ENCODE measurements around the gene DDA1.

Gene DDA1

DNA sequence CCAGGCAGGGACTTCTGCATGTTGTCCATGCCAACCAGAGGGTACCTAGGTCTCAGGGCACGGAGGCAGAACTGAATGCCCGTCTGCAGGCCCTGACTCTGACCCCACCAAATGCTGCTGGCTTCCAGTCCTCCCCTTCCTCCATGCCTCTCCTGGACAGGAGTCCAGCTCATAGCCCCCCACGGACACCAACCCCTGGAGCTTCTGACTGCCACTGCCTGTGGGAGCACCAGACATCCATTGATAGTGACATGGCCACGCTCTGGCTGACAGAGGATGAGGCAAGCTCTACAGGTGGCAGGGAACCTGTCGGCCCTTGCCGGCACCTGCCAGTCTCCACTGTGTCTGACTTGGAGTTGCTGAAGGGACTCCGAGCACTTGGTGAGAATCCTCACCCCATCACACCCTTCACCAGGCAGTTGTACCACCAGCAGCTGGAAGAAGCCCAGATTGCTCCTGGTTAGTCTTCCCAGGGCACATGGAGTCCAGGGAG is 25.8 kb upstream of the DDA1 start:
- no peak for TF ChIP-seq Cebpa-rat (IDR thresholded peaks at IDR 0.05)
- Histone ChIP-seq H4K20me1 (peaks cover 0 to 40% (median 26%) of the 10 kb centered on the region in 11 experiments; a peak in 19 of 22 replicates), H3K4me1 (peaks cover 10 to 38% (median 24%) of the 10 kb centered on the region in 10 experiments), H3K36me3 (peaks cover 18 to 63% (median 54%) of the 10 kb centered on the region in 11 experiments), H3K9me3 (replicated peaks in 1 of 11) (no peaks in the 10 kb centered on the region), H3K4me3 (0 out of 20 replicates have a peak overlapping the region, but pooled peaks of 1 of the 10 experiments have one; percentile 80), H3K9ac (peak overlapping the region in 5 of 11 experiments; percentile 44 to 89 (median 88); a peak in 9 of 22 replicates), H3K27ac (no peak overlapping the region), H3K27me3 (no peaks in the 10 kb centered on the region), H3K4me2 (peak overlapping the region in 8 of 11 experiments; percentile 80 to 98 (median 93); a peak in 13 of 22 replicates)

DNA sequence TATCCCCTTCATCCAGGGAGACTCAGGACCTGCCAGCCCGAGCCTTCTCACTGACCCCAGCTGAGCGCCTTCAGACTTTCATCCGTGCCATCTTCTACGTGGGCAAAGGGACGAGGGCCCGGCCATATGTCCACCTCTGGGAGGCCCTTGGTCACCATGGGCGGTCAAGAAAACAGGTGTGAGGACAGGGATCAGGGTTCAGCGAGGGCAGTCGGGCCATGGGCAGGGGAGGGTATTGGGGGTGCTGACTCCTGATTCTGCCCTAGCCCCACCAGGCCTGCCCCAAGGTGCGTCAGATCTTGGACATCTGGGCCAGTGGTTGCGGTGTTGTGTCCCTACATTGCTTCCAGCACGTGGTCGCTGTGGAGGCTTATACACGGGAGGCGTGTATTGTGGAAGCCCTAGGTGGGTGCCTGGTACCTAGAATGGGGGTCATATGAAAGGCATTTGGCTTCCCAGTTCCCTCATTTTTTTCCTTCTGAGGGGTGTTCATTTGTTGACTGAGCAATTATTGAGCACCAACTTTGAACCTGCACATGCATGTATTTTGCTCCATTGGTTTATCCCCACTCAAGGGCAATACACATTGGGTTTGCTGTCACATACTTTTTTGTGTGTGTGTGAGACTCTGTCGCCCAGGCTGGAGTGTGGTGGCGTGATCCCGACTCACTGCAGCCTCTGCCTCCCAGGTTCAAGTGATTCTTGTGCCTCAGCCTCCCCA is 23.8 kb upstream of the DDA1 start:
- H3K9ac ChIP-seq = no peak overlapping the region
- no peak overlapping the region for H3K4me3 ChIP-seq
- H3K27ac ChIP-seq = no peak overlapping the region
- H3K9me3 ChIP-seq (replicated peaks in 1 of 11) = no peaks in the 10 kb centered on the region
- peaks cover 11 to 50% (median 42%) of the 10 kb centered on the region in 11 experiments; a peak in 21 of 22 replicates for H3K36me3 ChIP-seq
- H3K4me2 ChIP-seq = no peak overlapping the region
- peaks cover 0 to 40% (median 26%) of the 10 kb centered on the region in 11 experiments; a peak in 19 of 22 replicates for H4K20me1 ChIP-seq
- TF ChIP-seq Cebpa-rat (IDR thresholded peaks at IDR 0.05) = no peak
- no peaks in the 10 kb centered on the region for H3K27me3 ChIP-seq
- H3K4me1 ChIP-seq = peaks cover 9 to 31% (median 24%) of the 10 kb centered on the region in 10 experiments

DNA sequence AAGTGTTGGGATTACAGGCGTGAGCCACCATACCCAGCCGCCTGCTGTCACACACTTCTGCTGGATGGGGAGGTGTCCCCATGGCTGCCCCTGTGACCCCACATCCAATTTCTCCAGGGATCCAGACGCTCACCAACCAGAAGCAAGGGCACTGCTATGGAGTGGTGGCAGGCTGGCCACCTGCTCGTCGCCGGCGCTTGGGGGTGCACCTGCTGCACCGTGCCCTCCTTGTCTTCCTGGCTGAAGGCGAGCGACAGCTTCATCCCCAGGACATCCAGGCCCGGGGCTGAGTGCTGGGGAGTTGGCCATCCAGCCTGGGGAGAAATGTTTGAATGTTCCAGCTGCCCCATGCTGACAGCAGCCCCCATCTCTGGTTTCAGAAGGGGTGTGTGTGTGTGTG is 23.1 kb upstream of the DDA1 start:
- H3K36me3 ChIP-seq = peaks cover 11 to 50% (median 42%) of the 10 kb centered on the region in 11 experiments; a peak in 21 of 22 replicates
- peaks cover 2 to 24% (median 18%) of the 10 kb centered on the region in 10 experiments for H3K4me1 ChIP-seq
- H4K20me1 ChIP-seq = peaks cover 0 to 40% (median 26%) of the 10 kb centered on the region in 11 experiments; a peak in 19 of 22 replicates
- H3K9ac ChIP-seq = no peak overlapping the region
- no peaks in the 10 kb centered on the region for H3K9me3 ChIP-seq (replicated peaks in 1 of 11)
- H3K27me3 ChIP-seq = no peaks in the 10 kb centered on the region
- H3K4me2 ChIP-seq = no peak overlapping the region
- no peak overlapping the region for H3K4me3 ChIP-seq
- no peak for TF ChIP-seq Cebpa-rat (IDR thresholded peaks at IDR 0.05)
- H3K27ac ChIP-seq = no peak overlapping the region

DNA sequence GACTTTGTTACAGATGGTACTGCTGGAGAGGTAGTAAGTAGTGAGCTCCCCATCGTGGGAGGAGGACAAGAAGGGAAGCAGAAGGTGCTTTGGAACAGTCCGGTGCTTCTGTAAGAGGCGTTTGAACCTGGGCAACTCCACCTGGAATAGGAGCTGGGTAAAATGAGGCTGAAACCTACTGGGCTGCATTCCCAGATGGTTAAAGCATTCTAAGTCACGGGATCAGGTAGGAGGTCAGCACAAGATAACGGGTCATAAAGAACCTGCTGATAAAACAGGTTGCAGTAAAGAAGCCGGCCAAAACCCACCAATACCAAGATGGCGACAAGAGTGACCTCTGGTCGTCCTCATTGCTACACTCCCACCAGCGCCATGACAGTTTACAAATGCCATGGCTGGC is 22.6 kb upstream of the DDA1 start:
- H3K27ac ChIP-seq = no peak overlapping the region
- H3K27me3 ChIP-seq = no peaks in the 10 kb centered on the region
- no peaks in the 10 kb centered on the region for H3K9me3 ChIP-seq (replicated peaks in 1 of 11)
- H3K36me3 ChIP-seq = peaks cover 11 to 50% (median 42%) of the 10 kb centered on the region in 11 experiments; a peak in 21 of 22 replicates
- peaks cover 1 to 23% (median 16%) of the 10 kb centered on the region in 10 experiments; a peak in 19 of 20 replicates for H3K4me1 ChIP-seq
- no peak overlapping the region for H3K4me3 ChIP-seq
- no peak overlapping the region for H3K4me2 ChIP-seq
- H4K20me1 ChIP-seq = peaks cover 0 to 40% (median 26%) of the 10 kb centered on the region in 11 experiments; a peak in 19 of 22 replicates
- no peak for TF ChIP-seq Cebpa-rat (IDR thresholded peaks at IDR 0.05)
- no peak overlapping the region for H3K9ac ChIP-seq

DNA sequence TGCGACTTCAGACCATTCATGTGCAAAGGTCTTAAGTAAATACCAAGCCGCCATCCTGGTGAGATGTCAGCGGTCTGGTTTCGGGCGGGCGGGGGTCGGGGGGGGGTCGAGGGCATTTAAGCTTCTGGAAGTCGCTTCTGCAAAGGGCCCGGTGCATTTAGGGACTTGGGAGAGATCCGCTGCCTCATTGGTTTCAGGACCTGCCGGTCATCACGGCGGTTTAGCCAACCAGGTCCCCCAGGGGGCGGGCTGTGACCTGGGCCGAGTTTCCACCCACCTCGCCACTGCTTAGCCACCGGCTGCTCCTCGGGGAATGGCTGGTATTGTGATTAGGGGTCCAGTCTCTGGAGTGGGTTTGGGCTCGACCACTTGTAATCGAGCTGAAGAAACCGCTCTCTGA is 19.9 kb upstream of the DDA1 start:
- Histone ChIP-seq H3K9ac (no peak overlapping the region), H3K27me3 (no peaks in the 10 kb centered on the region), H3K9me3 (replicated peaks in 1 of 11) (peaks cover 0 to 5% (median 0%) of the 10 kb centered on the region in 11 experiments; a peak in 3 of 22 replicates), H3K27ac (no peak overlapping the region), H4K20me1 (peaks cover 0 to 27% (median 10%) of the 10 kb centered on the region in 11 experiments; a peak in 15 of 22 replicates), H3K4me1 (peaks cover 6 to 29% (median 22%) of the 10 kb centered on the region in 10 experiments), H3K4me2 (peak overlapping the region in 3 of 11 experiments; percentile 5 to 55 (median 22); a peak in 2 of 22 replicates), H3K36me3 (peaks cover 14 to 40% (median 30%) of the 10 kb centered on the region in 11 experiments), H3K4me3 (no peak overlapping the region)
- no peak for TF ChIP-seq Cebpa-rat (IDR thresholded peaks at IDR 0.05)

DNA sequence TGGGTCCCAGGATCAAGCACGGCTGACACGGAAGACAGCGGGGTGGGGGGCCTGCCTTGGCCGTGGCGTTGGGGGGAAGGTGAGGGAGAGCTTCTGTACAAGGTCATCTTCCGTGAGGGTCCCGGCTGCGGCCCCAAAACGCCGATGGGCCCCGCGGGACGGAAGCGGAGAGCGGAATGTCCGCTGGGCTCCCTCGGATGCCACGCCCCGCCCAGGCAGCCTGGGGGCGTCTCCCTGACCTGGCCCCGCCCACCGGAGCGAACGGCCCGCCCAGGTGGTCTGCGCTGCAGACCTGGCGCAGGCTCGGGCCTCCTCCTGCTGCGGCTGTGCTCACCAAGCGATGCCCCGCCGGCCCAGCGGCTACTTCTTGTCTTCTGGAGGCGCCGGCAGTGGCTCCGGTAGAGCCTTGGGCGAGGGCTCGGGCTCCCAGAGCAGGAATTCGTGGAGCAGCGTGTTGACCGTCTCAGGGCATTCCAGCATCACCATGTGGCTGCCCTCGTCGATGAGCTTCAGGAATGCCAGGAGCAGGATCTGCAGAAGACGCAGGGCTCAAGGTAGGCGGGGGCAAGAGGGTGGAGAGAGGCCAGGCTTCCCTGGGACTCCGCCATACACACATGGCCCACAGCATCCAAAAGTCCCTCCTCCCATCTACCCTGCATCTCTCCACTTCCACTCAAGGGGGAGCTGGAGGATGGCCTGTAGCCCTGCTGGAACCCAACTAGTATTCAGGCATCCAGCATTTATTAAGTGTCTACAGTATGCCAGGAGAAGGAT is 16.9 kb upstream of the DDA1 start:
- no peaks in the 10 kb centered on the region for H3K27me3 ChIP-seq
- peak overlapping the region; percentile 57 to 81 (median 71) for H3K4me3 ChIP-seq
- H3K9ac ChIP-seq = peak overlapping the region; percentile 66 to 85 (median 81); a peak in 21 of 22 replicates
- H4K20me1 ChIP-seq = peaks cover 0 to 17% (median 0%) of the 10 kb centered on the region in 11 experiments; a peak in 7 of 22 replicates
- H3K4me1 ChIP-seq = peaks cover 12 to 55% (median 37%) of the 10 kb centered on the region in 10 experiments
- peaks cover 18 to 36% (median 28%) of the 10 kb centered on the region in 11 experiments for H3K36me3 ChIP-seq
- H3K4me2 ChIP-seq = peak overlapping the region; percentile 83 to 96 (median 93)
- TF ChIP-seq Cebpa-rat (IDR thresholded peaks at IDR 0.05) = no peak
- peaks cover 0 to 8% (median under 1%) of the 10 kb centered on the region in 11 experiments; a peak in 6 of 22 replicates for H3K9me3 ChIP-seq (replicated peaks in 1 of 11)
- peak overlapping the region in 10 of 11 experiments; percentile 44 to 85 (median 80); a peak in 20 of 22 replicates for H3K27ac ChIP-seq

DNA sequence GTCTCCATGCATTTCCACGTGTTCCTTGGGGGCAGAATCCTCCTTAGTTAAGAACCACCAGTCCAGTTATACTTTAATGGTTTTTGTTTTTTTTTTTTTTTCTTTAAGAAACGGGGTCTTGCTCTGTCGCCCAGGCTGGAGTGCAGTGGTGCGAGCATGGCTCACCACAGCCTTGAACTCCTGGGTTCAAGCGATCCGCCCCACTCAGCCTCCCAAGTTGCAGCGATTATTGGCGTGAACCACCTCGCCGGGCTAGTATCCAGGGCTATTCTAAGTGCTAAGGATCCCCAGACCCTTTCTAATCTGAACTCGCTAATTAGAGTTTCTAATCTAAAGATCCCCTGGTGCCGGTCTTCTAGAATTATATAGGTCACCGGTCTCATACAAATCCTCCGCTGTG is 15.8 kb upstream of the DDA1 start:
- no peak for TF ChIP-seq Cebpa-rat (IDR thresholded peaks at IDR 0.05)
- Histone ChIP-seq H3K27ac (peak overlapping the region in 5 of 11 experiments; percentile 21 to 31 (median 26); a peak in 5 of 22 replicates), H3K4me1 (peaks cover 12 to 55% (median 35%) of the 10 kb centered on the region in 10 experiments), H3K9ac (peak overlapping the region in 7 of 11 experiments; percentile 18 to 61 (median 46); a peak in 9 of 22 replicates), H3K4me2 (peak overlapping the region in 10 of 11 experiments; percentile 39 to 90 (median 69); a peak in 19 of 22 replicates), H3K4me3 (peak overlapping the region in 4 of 10 experiments; percentile 34 to 52 (median 39); a peak in 6 of 20 replicates), H3K36me3 (peaks cover 25 to 47% (median 39%) of the 10 kb centered on the region in 11 experiments), H4K20me1 (peaks cover 0 to 17% (median 0%) of the 10 kb centered on the region in 11 experiments; a peak in 7 of 22 replicates), H3K9me3 (replicated peaks in 1 of 11) (peaks cover 6 to 19% (median 12%) of the 10 kb centered on the region in 11 experiments; a peak in 21 of 22 replicates), H3K27me3 (no peaks in the 10 kb centered on the region)
